Endothelial cell of umbilical vein (primary cell): ENCODE data around the gene C10orf53.

Source experiments
- EZH2 ChIP-seq: IDR thresholded peaks from 2 replicates; pipeline ENCODE4 v1.6.1; 2012; ENCODE audit warnings: borderline replicate concordance, low read depth, mild to moderate bottlenecking, moderate library complexity, low read length, inconsistent platforms; ENCODE audit not compliant: severe bottlenecking
- FOS ChIP-seq: IDR thresholded peaks from 2 replicates; pipeline ENCODE4 v1.6.1; 2011; ENCODE audit warnings: mild to moderate bottlenecking, low read length, moderate library complexity, borderline replicate concordance; ENCODE audit not compliant: insufficient read depth
- MYC ChIP-seq: IDR thresholded peaks from one replicate; pipeline ENCODE4 v1.6.1; 2011; ENCODE audit warnings: mild to moderate bottlenecking, low read depth, low read length
- POLR2A ChIP-seq: IDR thresholded peaks from 2 replicates; pipeline ENCODE4 v1.6.1; 2012; ENCODE audit warnings: low read depth, mild to moderate bottlenecking, control low read depth, low read length
- TF ChIP-seq, protein P1 (sequence below), 2 donors: IDR thresholded peaks; 1 replicate in 1 of 2; 2 replicates in 1 of 2; pipeline ENCODE4 v1.5.1; 2011; ENCODE audit warnings: low read length in 2 of 2, mild to moderate bottlenecking in 2 of 2, moderate library complexity in 2 of 2, control low read depth in 1 of 2, inconsistent platforms in 1 of 2, low read depth in 1 of 2; ENCODE audit not compliant: insufficient read depth in 1 of 2; ENCODE audit errors: extremely low read depth in 1 of 2

DNA sequence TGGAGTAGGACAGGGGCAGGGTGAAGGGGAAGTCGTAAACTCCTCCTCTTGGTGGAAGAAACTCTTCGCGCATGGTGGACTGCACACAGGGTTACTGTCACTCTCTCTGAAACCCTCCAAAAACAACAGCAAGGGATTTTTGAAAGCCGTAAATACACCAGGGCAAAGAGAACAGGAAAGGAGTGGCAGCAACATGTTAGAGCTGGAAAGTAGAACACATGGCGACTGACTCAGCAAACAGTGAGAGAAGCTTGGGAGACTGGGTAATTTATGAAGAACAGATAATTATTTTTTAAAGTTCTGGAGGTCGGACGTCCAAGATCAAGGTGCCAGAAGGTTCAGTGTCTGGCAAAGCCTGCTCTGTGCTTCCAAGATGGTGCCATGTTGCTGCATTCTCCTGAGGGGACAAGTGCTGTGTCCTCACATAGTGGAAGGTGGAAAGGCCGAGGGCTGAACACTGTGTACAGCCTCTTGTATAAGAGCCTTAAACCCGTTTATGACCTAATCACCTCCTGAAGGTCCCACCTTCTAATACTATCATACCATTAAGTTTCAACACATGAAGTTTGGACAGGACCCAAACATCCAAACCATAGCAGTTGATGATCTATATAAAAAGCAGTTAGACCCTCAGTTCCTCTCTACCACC, 22.5 kb upstream of the C10orf53 start:
- TF ChIP-seq EZH2: no peak
- TF ChIP-seq, protein P1, sequence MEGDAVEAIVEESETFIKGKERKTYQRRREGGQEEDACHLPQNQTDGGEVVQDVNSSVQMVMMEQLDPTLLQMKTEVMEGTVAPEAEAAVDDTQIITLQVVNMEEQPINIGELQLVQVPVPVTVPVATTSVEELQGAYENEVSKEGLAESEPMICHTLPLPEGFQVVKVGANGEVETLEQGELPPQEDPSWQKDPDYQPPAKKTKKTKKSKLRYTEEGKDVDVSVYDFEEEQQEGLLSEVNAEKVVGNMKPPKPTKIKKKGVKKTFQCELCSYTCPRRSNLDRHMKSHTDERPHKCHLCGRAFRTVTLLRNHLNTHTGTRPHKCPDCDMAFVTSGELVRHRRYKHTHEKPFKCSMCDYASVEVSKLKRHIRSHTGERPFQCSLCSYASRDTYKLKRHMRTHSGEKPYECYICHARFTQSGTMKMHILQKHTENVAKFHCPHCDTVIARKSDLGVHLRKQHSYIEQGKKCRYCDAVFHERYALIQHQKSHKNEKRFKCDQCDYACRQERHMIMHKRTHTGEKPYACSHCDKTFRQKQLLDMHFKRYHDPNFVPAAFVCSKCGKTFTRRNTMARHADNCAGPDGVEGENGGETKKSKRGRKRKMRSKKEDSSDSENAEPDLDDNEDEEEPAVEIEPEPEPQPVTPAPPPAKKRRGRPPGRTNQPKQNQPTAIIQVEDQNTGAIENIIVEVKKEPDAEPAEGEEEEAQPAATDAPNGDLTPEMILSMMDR (IDR thresholded peaks at IDR 0.05; ENCODE audit: extremely low read depth in 1 of 2, insufficient read depth in 1 of 2, low read depth in 1 of 2, low read length in 2 of 2): no peak
- no peak for TF ChIP-seq FOS
- no peak for TF ChIP-seq POLR2A
- no peak for TF ChIP-seq MYC
